Measurements from ENCODE around the gene CABP4. TPM values are rescaled to one million over a fixed set of nuclear protein-coding genes. Genes with fewer than 3 reads are reported as not detected.

Gene CABP4
- total and polyA plus RNA-seq, 5 experiments from 2014 or later: 0.58 to 3.7 (median 0.96) TPM

DNA sequence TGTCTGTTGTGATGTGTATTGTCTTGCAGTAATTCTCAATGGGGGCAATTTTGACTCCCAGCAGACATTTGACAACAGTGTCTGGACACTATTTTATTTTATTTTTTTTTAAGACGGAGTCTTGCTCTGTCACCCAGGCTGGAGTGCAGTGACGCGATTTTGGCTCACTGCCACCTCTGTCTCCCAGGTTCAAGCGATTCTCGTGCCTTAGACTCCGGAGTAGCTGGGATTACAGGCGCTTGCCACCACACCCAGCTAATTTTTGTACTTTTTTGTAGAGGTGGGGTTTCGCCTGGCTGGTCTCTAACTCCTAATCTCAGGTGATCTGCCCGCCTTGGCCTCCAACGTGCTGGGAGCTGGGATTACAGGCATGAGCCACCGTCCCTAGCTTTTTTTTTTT, 25.4 kb upstream of the CABP4 start:
- Mint-ChIP-seq H3K9me3 (no peaks in the 10 kb centered on the region), H3K27me3 (no peaks in the 10 kb centered on the region), H3K27ac (peak overlapping the region in 8 of 10 donors; percentile 20 to 97 (median 94)), H3K4me3 (peak overlapping the region; percentile 64 to 99 (median 98)), H3K4me1 (peaks cover 18 to 69% (median 54%) of the 10 kb centered on the region in 4 donors), H3K36me3 (peaks cover 0 to 22% (median 0%) of the 10 kb centered on the region in 3 donors)
- POLR2A ChIA-PET: interaction anchor here (1.0 to 31.8 kb wide), 6 partner anchors 2 to 152 kb away, joined by 3 to 2390 read pairs (median 937); partner anchors contain the start of genes CABP4, CARNS1, CORO1B and GPR152
- DNase-seq (no peak), ATAC-seq (no peak)

DNA sequence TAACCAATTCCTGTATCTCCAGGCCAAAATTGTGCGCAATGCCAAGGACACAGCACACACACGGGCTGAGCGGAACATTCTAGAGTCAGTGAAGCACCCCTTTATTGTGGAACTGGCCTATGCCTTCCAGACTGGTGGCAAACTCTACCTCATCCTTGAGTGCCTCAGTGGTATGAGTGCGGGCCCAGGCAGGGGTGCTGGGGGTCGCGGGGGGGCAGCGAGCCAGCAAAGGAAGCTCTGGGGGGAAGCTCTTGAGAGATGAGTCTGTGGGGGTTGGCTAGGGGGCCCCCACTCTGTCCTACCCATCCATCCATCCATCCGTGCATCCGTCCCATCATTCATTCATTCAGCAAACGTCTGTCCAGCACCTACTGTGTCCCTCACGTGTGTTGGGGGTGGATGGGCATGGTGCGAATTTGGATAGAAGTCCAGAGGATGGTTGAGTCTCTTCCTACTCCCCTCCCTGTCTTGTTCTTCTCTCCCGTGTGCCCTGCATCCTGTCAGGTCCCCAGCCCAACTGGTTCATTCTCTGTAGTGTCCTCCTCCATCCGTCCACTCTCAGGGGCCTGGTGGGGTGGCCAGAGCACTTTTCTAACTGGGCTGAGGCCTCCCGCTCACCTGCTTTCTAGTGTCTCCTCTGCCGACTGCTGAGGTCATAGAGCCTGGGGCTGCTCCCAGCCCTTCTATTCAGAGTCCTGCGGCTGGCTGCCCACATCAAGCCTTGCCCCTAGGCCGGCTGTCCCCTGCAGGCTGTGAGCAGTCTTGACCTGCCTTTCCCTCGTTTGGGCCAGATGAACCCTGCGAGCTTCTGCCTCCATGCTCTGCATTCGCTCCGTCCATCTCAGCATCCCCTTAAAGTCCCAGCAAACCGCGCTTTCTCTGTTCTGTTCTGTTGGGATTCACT, 23.6 kb upstream of the CABP4 start:
- ATAC-seq: no peak
- Mint-ChIP-seq H3K27me3 (no peaks in the 10 kb centered on the region), H3K4me1 (peaks cover 19 to 77% (median 65%) of the 10 kb centered on the region in 4 donors), H3K27ac (peak overlapping the region; percentile 61 to 93 (median 86)), H3K36me3 (peaks cover 0 to 33% (median 2%) of the 10 kb centered on the region in 3 donors), H3K4me3 (peak overlapping the region in 8 of 10 donors; percentile 24 to 67 (median 46)), H3K9me3 (no peaks in the 10 kb centered on the region)
- POLR2A ChIA-PET: interaction anchor here (0.7 to 31.8 kb wide), 8 partner anchors 10 to 75 kb away, joined by 4 to 2390 read pairs (median 4); partner anchors contain the start of genes CABP4, CARNS1, CORO1B and GPR152
- no peak for DNase-seq

DNA sequence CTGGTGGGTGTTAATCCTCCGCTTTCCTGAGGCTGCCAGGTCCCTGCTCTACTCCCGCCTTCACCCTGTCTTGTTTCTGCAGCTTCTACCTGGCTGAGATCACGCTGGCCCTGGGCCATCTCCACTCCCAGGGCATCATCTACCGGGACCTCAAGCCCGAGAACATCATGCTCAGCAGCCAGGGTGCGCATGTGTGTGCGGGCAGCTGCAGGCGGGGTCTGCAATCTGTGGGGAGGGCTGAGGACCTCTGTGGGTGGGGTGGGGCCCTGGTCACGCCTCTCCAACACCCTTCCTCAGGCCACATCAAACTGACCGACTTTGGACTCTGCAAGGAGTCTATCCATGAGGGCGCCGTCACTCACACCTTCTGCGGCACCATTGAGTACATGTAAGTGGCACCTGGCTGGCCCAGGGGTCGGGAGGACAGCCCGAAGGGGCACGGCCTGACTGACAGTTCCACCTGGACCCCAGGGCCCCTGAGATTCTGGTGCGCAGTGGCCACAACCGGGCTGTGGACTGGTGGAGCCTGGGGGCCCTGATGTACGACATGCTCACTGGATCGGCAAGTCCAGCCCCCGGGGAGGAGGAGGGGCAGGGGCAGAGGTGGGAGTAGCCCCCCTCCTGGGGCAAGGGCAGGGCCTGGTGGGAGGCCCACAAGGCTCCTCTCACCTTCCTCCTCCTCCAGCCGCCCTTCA, 22.4 kb upstream of the CABP4 start:
- no peak for DNase-seq
- H3K4me3 Mint-ChIP-seq: peak overlapping the region in 5 of 10 donors; percentile 22 to 96 (median 24)
- POLR2A ChIA-PET: interaction anchor here (0.7 to 31.8 kb wide), 11 partner anchors 8 to 73 kb away, joined by 3 to 2390 read pairs (median 5); partner anchors contain the start of genes AIP, CABP4, CARNS1 and CORO1B
- H3K27ac Mint-ChIP-seq: peak overlapping the region in 9 of 10 donors; percentile 37 to 97 (median 89)
- peaks cover 0 to 38% (median 4%) of the 10 kb centered on the region in 3 donors for H3K36me3 Mint-ChIP-seq
- H3K4me1 Mint-ChIP-seq: peaks cover 20 to 79% (median 61%) of the 10 kb centered on the region in 4 donors
- H3K9me3 Mint-ChIP-seq: no peaks in the 10 kb centered on the region
- ATAC-seq: no peak
- H3K27me3 Mint-ChIP-seq: no peaks in the 10 kb centered on the region

DNA sequence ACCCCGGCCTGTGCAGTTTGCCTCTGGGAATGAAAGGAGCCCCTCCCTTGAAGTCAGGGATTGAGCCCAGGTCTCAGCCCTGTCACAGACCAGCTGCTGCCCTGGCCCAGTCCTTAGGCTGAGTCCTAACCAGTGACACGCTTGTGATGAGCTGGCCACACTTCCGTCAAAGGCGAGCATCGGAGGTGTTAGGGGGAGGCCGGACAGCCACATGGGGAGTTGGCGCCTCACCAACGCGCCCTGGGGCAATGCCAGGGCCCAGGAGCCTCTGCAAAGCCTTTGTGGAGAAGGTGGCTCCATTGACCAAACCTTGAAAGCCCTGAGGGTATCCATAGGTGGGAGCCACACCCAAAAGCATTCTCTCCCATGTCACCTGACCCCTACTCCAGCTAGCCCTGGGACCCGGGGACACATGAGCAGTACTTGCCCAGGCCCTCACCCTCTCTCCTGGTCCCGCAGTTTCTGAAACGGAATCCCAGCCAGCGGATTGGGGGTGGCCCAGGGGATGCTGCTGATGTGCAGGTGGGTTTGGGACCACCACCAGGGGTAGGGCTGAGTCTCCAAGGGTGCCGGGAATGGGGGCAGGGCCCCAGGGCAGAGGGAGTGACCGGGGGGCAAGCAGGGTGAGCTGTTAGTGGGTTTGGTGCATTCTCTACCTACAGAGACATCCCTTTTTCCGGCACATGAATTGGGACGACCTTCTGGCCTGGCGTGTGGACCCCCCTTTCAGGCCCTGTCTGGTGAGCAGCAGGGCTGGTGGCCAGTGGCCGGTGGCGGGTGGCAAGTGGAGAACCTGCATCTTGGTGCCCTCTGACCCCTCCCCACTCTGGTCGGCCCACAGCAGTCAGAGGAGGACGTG, 21.4 kb upstream of the CABP4 start:
- H3K27me3 Mint-ChIP-seq: no peaks in the 10 kb centered on the region
- DNase-seq: peak in 2 of 10 donors; percentile 33 to 52
- peak overlapping the region; percentile 41 to 100 (median 76) for H3K4me3 Mint-ChIP-seq
- POLR2A ChIA-PET: interaction anchor here (1.0 to 31.8 kb wide), 9 partner anchors 14 to 72 kb away, joined by 3 to 2390 read pairs (median 8); partner anchors contain the start of genes AIP, CABP4, CARNS1 and CORO1B
- H3K36me3 Mint-ChIP-seq: peaks cover 0 to 38% (median 4%) of the 10 kb centered on the region in 3 donors
- ATAC-seq: no peak
- H3K4me1 Mint-ChIP-seq: peaks cover 20 to 77% (median 59%) of the 10 kb centered on the region in 4 donors
- no peaks in the 10 kb centered on the region for H3K9me3 Mint-ChIP-seq
- H3K27ac Mint-ChIP-seq: peak overlapping the region; percentile 82 to 97 (median 86)

DNA sequence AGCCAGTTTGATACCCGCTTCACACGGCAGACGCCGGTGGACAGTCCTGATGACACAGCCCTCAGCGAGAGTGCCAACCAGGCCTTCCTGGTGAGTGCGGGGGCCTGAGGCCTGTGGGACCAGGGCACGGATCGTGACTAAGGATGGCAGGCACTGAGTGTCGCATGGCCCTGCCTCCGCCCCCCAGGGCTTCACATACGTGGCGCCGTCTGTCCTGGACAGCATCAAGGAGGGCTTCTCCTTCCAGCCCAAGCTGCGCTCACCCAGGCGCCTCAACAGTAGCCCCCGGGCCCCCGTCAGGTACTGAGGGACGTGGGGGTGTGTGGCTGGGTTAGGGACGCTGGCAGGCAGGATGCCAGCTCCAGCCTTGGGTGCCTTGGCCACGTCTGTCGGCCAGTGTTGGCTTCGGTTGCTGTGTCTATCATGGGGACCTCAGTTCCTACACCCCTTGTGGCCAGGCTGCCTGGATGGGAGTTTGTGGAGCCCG, 20.7 kb upstream of the CABP4 start:
- peak overlapping the region; percentile 81 to 97 (median 86) for H3K27ac Mint-ChIP-seq
- peaks cover 23 to 77% (median 62%) of the 10 kb centered on the region in 4 donors for H3K4me1 Mint-ChIP-seq
- POLR2A ChIA-PET: interaction anchor here (1.0 to 31.8 kb wide), 7 partner anchors 14 to 68 kb away, joined by 3 to 2390 read pairs (median 126); partner anchors contain the start of genes AIP, CABP4, CARNS1 and CORO1B
- no peaks in the 10 kb centered on the region for H3K27me3 Mint-ChIP-seq
- H3K9me3 Mint-ChIP-seq: no peaks in the 10 kb centered on the region
- ATAC-seq (peak in 1 of 2 donors; percentile 5), DNase-seq (peak in 3 of 10 donors; percentile 35 to 51 (median 41))
- H3K36me3 Mint-ChIP-seq: peaks cover 0 to 38% (median 4%) of the 10 kb centered on the region in 3 donors
- H3K4me3 Mint-ChIP-seq: peak overlapping the region; percentile 41 to 100 (median 76)

DNA sequence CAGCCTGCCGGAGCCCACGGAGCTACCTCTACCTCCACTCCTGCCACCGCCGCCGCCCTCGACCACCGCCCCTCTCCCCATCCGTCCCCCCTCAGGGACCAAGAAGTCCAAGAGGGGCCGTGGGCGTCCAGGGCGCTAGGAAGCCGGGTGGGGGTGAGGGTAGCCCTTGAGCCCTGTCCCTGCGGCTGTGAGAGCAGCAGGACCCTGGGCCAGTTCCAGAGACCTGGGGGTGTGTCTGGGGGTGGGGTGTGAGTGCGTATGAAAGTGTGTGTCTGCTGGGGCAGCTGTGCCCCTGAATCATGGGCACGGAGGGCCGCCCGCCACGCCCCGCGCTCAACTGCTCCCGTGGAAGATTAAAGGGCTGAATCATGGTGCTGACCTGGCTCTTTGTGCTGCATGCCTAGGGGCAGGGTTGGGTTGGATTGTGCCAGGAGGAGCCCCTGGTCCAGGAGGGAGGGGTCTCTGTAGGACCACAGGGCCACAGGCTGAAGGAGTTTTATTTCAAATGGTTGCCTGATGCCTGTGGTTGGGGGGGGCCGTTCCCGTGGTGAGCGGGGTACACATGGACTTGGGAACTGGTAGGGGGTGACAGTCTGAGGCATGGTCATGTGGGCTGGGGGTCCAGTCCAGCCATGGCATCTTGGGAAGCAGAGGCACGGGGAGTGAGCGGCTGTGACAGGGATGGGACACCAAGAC, 20.0 kb upstream of the CABP4 start:
- Mint-ChIP-seq H3K4me1 (peaks cover 29 to 78% (median 68%) of the 10 kb centered on the region in 4 donors), H3K36me3 (peaks cover 0 to 34% (median 4%) of the 10 kb centered on the region in 3 donors), H3K4me3 (peak overlapping the region; percentile 78 to 100 (median 96)), H3K27me3 (no peaks in the 10 kb centered on the region), H3K27ac (peak overlapping the region; percentile 83 to 97 (median 93)), H3K9me3 (no peaks in the 10 kb centered on the region)
- DNase-seq: peak in 3 of 10 donors; percentile 25 to 44 (median 35)
- ATAC-seq: no peak
- POLR2A ChIA-PET: interaction anchor here (1.0 to 31.8 kb wide), 7 partner anchors 15 to 70 kb away, joined by 3 to 2390 read pairs (median 126); partner anchors contain the start of genes AIP, CABP4, CARNS1 and CORO1B

DNA sequence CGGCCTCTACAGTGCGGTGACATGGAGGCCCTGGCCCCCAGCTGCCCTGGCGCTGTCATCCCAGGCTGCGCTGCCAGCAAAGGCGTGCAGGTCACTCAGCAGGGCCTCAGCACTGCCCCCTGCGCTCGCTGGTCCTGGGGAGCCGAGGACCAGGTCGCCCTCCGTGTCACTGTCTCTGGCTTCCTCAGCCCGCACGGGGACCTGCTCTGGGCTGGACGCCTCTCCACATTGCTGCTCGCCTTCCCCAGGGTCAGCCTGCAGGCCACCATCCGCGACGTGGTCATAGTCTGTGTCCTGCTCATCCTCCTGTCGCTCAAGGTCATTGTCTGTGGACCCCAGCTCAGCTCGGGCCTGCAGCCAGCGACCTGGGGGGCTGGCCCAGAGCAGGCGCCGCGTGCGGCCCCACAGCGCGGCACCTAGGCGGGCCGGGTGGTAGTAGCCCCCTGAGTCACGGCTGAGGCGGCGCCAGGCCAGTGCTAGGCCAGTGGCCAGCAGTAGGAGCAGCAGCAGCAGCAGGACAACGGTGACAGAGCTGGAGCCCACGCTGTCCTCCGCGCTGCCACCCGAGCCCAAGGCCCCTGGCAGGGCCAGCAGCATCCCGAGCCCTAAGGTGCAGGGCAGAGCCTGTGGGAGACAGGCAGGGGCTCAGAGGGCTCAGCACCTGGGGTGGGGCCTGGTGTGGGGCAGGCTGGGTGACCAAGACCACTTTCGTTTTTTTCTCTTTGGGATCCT, 19.3 kb upstream of the CABP4 start:
- H3K36me3 Mint-ChIP-seq: peaks cover 0 to 33% (median 4%) of the 10 kb centered on the region in 3 donors

DNA sequence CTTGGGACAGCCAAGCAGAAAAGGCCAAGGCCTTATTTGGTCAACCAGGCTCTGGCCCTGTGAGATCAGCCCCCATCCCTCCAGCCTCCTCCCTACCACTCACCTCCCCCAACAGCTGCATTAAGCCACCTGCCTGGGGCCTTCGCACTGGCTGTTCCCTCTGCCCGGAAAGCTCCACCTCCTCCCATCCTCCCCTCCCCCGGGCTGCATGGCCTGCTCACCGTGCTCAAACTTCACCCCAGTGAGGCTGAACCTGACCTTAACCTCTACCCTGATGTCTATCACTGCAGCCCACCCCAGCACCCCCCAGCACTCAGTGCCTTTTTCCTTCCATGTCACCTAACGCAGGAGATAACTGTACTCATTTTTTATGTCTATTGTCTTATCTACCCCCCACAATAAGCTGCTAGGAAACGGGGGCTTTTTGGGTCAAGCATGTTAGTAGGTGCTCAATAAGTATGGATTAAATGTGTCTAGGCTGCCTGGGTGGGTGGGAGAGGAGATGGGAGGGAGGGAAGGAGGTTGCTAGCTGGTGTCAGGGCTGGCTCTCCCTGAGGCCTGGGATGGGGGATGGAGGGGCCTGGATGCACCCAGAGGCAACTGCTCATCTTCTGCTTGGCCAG, 18.6 kb upstream of the CABP4 start:
- DNase-seq (peak in 8 of 10 donors; percentile 48 to 80 (median 62)), ATAC-seq (peak; percentile 6 to 21)
- Mint-ChIP-seq H3K27me3 (no peaks in the 10 kb centered on the region), H3K27ac (peak overlapping the region in 9 of 10 donors; percentile 91 to 97 (median 96)), H3K36me3 (peaks cover 0 to 30% (median 4%) of the 10 kb centered on the region in 3 donors), H3K9me3 (no peaks in the 10 kb centered on the region), H3K4me1 (peaks cover 38 to 81% (median 75%) of the 10 kb centered on the region in 4 donors), H3K4me3 (peak overlapping the region; percentile 93 to 100 (median 96))
- POLR2A ChIA-PET: interaction anchor here (1.0 to 31.8 kb wide), 18 partner anchors 16 to 169 kb away, joined by 3 to 2390 read pairs (median 9); partner anchors contain the start of genes AIP, CABP4, CARNS1 and CDK2AP2

More for the DNA sequence above, 19.3 kb upstream of the CABP4 start:
- ATAC-seq (no peak), DNase-seq (peak in 4 of 10 donors; percentile 21 to 36 (median 28))
- Mint-ChIP-seq H3K9me3 (no peaks in the 10 kb centered on the region), H3K27ac (peak overlapping the region; percentile 83 to 97 (median 96)), H3K4me3 (peak overlapping the region; percentile 93 to 100 (median 96)), H3K4me1 (peaks cover 34 to 80% (median 73%) of the 10 kb centered on the region in 4 donors), H3K27me3 (no peaks in the 10 kb centered on the region)
- POLR2A ChIA-PET: interaction anchor here (1.3 to 31.8 kb wide), 13 partner anchors 16 to 158 kb away, joined by 3 to 2390 read pairs (median 17); partner anchors contain the start of genes AIP, CABP4, CARNS1 and CDK2AP2

DNA sequence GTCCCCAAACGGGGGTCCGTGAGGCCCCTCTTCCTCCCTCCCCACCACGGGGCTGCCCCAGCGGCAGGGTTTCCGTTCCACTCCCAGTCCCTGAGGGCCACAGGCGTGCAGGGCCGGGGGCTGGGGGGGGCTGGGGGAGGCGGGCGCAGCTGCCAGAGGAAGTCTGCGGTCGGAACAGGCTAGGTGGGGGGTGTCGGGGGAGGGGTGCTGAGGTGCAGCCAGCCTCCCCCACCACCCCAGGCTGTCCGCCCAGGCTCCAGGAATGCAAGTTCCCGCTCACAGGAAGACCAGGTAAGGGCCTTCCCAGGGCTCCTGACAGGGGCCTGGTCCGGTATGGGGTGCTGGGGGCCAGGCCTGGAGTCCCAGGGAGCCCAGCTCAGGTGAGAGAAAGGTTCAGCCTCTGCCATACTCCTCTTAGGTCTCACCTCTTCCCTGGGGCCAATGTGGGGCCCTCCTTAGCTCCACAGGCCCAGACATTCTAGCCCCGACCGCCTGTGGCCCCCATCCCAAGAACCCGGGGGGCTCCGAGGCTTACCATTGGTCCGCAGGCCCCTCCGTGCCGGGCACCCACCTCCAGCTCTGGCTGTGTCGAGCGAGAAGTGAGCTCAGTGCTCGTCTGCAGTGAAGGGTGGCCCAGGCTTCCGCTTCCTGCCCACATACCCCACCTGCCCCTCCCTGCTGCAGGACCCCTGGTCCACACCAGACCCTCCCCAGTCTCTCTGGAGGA, 17.9 kb upstream of the CABP4 start, which contains the start of gene PTPRCAP:
Gene PTPRCAP, minus strand, starts transcription at position 601 of the 727 bp plus-strand sequence. Its CDS starts 63 bp downstream, at position 538.
- Mint-ChIP-seq H3K4me3 (peak within 1 kb of the TSS; percentile 93 to 100 (median 96)), H3K9me3 (no peaks in the 10 kb centered on the region), H3K4me1 (peaks cover 35 to 81% (median 74%) of the 10 kb centered on the region in 4 donors), H3K27me3 (no peaks in the 10 kb centered on the region), H3K27ac (peak within 1 kb of the TSS; percentile 91 to 97 (median 96)), H3K36me3 (peaks cover 0 to 24% (median 4%) of the 10 kb centered on the region in 3 donors)
- POLR2A ChIA-PET: interaction anchor here (1.0 to 31.8 kb wide), 19 partner anchors 17 to 169 kb away, joined by 3 to 2390 read pairs (median 8); partner anchors contain the start of genes AIP, CABP4, CARNS1 and CDK2AP2
- DNase-seq: peak; percentile 67 to 92 (median 78)
- peak; percentile 41 to 64 for ATAC-seq

All from naive thymus-derived CD8-positive, alpha-beta T cell (primary cell).